ENCODE results near the gene PAPOLB. TPM values are rescaled to one million over a fixed set of nuclear protein-coding genes. Genes with fewer than 3 reads are reported as not detected.

PAPOLB gene
- total RNA-seq, 4 donors from 2014 or later = 0.22 to 1.4 (median 0.37) TPM

DNA sequence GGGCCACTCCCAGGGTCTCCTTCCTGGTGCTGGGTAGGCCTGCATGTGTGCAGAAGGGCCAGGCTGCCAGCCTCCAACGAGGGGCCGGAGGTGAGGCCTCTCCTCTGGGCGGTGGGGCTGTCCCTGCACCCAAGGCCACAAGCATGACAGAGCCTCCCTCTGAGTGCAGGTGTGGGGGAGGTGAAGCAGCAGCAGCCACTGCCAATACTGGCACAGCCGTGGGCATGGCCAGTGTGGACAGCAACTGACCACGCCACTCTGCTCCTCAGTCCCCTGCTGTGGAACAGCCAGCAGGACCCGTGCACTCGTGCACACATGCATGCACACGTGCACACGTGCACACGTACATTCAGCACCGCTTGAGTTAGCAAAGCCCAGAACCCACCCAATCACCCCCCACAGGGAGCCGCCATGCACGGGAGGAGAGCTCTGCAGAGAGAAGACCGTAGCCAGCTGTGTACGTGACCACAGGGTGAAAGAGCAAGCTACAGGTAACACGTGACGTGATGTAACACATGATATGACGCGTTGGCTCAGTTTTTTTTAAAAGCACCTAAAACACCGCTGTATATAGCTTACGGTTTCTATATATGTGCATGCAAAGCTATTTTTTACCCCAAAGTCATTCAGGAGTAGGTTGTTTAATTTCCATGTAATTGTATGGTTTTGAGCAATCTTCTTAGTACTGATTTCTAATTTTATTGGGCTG is 23.1 kb downstream of the PAPOLB start:
- no peaks in the 10 kb centered on the region for H3K4me1 ChIP-seq
- intact Hi-C loops (cut with DNase I) = no loop called here
- no peaks in the 10 kb centered on the region for H3K9me3 ChIP-seq
- no peak overlapping the region for H3K27ac ChIP-seq
- WGBS, 2 donors = 93% methylated on average over 18 to 20 of the region's 21 CpGs
- no peaks in the 10 kb centered on the region for H3K36me3 ChIP-seq
- TF ChIP-seq POLR2A (IDR thresholded peaks at IDR 0.05) = no peak
- TF ChIP-seq CTCF (IDR thresholded peaks at IDR 0.05) = no peak
- no peaks in the 10 kb centered on the region for H3K27me3 ChIP-seq
- no peak overlapping the region for H3K4me3 ChIP-seq (replicated peaks in 1 of 3)
- DNase-seq = no peak

GRCh38 chr7:4837803-4838625 is 23.8 kb downstream of the PAPOLB start:
- no peaks in the 10 kb centered on the region for H3K27me3 ChIP-seq
- DNase-seq = no peak
- H3K4me1 ChIP-seq = no peaks in the 10 kb centered on the region
- no peak for TF ChIP-seq CTCF (IDR thresholded peaks at IDR 0.05)
- no peak for TF ChIP-seq POLR2A (IDR thresholded peaks at IDR 0.05)
- H3K36me3 ChIP-seq = no peaks in the 10 kb centered on the region
- H3K9me3 ChIP-seq = no peaks in the 10 kb centered on the region
- intact Hi-C loops (cut with DNase I) = no loop called here
- 66 to 79% methylated on average over 19 of the region's 30 CpGs for WGBS, 2 donors
- no peak overlapping the region for H3K27ac ChIP-seq
- no peak overlapping the region for H3K4me3 ChIP-seq (replicated peaks in 1 of 3)

DNA sequence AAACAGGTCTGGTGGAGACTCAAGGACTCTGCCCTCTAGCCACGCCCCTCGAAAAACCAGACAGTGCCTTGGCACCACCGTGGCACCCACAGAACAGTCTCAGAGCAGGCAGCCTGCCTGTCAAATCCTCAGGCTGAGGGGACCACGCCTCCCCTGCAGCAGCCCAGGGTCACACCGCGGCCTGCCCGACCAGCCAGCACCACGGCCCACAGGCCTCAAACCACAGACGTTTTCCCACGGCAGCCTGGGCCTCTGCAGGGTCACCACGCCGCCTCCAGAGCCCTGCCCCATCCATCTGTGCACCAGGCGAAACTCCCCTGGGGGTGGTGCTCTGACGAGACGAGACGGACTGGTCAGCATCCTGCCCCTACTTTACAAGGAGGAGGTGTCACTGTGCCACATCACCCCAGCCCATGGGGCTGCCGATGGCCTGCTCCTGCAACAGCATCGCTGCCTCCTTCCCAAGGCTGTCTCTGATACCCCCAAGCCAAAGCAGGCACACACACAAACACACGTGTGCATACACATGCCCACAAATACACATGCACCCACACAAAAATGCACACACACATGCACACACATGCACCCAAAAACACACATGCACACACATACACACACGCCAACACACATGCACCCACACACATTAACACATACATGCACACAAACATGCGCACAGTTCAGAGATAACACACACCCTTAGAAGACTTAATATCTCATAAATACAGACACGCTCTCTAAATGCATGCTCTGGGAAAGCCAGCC is 24.6 kb downstream of the PAPOLB start:
- intact Hi-C loops (cut with DNase I) = no loop called here
- no peak for TF ChIP-seq CTCF (IDR thresholded peaks at IDR 0.05)
- TF ChIP-seq POLR2A (IDR thresholded peaks at IDR 0.05) = no peak
- no peaks in the 10 kb centered on the region for H3K4me1 ChIP-seq
- no peaks in the 10 kb centered on the region for H3K9me3 ChIP-seq
- H3K27ac ChIP-seq = no peak overlapping the region
- no peaks in the 10 kb centered on the region for H3K36me3 ChIP-seq
- H3K27me3 ChIP-seq = no peaks in the 10 kb centered on the region
- no peak overlapping the region for H3K4me3 ChIP-seq (replicated peaks in 1 of 3)
- 69 to 91% methylated on average over 8 to 19 of the region's 22 CpGs for WGBS, 2 donors
- no peak for DNase-seq

DNA sequence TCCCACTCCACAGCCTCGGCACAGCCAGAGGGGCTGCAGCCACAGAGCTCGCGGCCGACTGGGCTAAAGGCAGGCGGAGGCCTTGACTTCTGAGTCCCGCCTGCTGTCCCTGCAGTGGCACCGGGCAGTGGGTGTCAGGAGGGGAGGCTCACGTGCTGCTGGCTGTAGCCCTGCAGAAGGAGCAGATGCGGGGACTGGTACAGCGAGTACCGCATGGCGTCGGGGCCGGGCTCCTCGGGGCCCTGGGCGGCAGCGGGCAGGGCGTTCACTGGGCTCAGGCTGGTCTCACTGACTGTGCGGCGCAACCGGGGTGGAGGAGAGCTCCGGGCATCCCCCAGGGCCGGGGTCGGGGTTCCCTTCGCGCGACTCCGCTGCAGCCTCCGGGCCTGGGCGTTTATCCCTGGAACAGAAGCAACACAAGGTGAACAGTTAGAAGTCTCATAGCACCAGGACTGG is 25.6 kb downstream of the PAPOLB start:
- H3K4me3 ChIP-seq (replicated peaks in 1 of 3) = no peak overlapping the region
- no peaks in the 10 kb centered on the region for H3K36me3 ChIP-seq
- WGBS, 2 donors = 95 to 100% methylated on average over 5 to 30 of the region's 30 CpGs
- H3K27ac ChIP-seq = no peak overlapping the region
- DNase-seq = no peak
- intact Hi-C loops (cut with DNase I) = no loop called here
- TF ChIP-seq POLR2A (IDR thresholded peaks at IDR 0.05) = no peak
- no peak for TF ChIP-seq CTCF (IDR thresholded peaks at IDR 0.05)
- H3K27me3 ChIP-seq = no peaks in the 10 kb centered on the region
- no peaks in the 10 kb centered on the region for H3K4me1 ChIP-seq
- H3K9me3 ChIP-seq = no peaks in the 10 kb centered on the region
